IPS-NIHi7 (cell line): ENCODE measurements around the gene NGB.
"Not testable (repeated sequence)": the region's sequence is repeated elsewhere in the genome, so short reads cannot be mapped to it uniquely, and the experiment has no call there.

ENCODE experiments used
- DNase-seq: peaks from one replicate; pipeline ENCODE4 v3.0.0; 2012; ENCODE audit warnings: mixed read lengths; ENCODE audit errors: extremely low spot score

NGB gene

DNA sequence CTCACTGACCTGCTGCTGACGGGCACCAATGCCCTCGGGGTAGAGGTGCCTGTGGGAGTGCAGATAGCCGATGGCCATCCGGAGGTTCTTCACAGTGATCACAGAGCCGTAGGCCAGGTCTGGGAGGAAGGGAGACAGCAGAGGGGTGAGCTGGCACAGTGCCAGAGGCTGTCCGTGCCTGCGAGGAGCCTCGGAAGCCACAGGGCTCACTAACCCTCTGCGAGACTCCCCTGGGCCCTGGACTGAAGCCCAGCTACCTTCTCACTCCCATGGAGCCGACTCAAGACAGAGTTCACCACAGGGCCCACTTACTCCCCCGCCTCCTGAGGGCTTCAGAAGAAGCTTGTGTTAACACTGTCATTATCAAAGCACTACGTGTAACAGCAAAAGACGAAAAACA, 25.1 kb upstream of the NGB start:
- no peak for DNase-seq

DNA sequence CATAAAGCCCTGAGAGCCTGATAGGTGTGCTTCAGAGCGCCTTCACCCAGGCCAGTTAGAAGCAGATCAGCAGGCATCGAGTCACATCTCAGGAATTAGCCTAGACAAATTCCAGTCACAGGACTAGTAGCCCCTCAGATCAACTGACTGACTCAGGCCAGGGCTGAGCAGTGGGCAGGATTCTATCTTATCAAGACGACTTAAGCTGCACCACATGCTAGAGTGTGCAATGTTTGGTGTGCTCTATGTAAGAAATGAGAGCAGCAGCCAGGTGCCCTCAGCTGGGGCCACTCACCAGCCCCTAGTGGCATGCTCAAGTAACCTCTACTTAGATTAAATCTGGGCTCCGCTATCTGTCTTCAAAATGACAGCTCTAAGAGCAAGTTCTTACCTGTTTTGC, 19.7 kb upstream of the NGB start:
- peak; percentile 39 for DNase-seq

GRCh38 chr14:77286576-77286975, 15.6 kb upstream of the NGB start:
- no peak for DNase-seq

GRCh38 chr14:77284466-77284865, 13.5 kb upstream of the NGB start:
- DNase-seq, result no peak

- DNase-seq, result no peak
Measured at GRCh38 chr14:77284066-77284465, 13.1 kb upstream of the NGB start.

DNA sequence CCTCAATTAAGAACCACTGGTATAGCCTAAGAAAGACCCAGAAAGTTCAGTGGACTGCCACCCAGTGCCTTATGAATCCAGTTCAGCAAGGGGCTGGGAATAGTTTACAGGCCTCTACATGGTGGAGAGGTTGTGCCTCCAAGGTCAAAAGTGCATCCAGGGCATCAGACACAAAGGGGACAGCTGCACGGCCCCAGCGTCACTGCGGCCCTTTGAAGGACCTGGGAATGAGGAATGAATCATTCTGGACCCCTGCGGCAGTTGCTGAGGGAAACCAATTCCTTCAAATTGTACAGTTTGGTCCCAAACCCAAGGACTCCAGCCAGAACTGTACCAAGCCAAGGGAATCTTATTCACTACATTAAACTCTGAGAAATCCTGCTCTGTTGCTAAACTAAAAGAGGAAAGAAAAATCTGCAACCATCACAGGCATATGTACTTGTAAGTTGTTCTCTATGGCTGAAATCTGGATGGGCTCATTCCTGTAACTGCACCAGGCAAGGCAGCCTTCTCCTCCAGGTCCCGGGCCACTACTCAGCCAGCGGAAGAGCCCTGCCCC, 10.9 kb upstream of the NGB start:
- DNase-seq, result no peak

- DNase-seq, result not testable (repeated sequence)
Measured at GRCh38 chr14:77280921-77281320, 9.9 kb upstream of the NGB start.

GRCh38 chr14:77279719-77280118, 8.7 kb upstream of the NGB start:
- DNase-seq, result no peak

DNA sequence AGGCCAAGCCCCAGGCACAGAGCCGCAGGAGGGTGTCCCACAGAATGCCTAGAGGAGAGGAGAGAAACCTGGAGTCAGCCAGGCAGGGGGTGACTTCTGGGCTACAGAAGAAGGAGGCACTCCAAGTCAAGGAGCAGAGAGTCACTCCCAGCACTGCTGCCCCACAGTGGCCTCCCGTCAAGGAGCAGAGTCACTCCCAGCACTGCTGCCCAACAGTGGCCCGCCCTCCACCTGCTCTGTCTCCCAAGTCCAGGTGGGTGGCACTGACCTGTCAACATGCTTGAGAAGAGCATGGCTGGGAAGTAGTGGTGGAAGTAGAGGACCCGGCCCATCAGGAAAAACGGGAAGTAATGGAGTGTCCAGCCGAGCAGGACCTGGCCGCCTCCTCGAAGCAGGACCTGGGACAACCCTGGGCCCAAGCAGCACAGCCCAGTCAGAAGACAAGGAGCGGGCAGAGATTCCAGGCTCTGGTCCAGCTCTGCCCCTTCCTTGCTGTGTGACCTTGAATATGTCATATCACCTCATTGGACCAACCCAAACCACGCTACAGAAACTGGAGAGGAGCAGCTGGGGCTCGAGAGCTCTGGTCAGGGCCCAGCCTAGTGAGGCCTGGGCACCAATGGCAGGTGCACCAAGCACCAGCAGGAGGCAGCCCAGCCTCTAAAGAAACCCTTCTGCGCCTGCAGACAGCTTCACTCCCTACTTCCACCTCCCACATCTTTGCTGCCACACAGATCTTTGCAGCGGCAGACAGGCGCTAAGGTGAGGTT, 7.6 kb upstream of the NGB start:
- DNase-seq, result peak; percentile 51

DNA sequence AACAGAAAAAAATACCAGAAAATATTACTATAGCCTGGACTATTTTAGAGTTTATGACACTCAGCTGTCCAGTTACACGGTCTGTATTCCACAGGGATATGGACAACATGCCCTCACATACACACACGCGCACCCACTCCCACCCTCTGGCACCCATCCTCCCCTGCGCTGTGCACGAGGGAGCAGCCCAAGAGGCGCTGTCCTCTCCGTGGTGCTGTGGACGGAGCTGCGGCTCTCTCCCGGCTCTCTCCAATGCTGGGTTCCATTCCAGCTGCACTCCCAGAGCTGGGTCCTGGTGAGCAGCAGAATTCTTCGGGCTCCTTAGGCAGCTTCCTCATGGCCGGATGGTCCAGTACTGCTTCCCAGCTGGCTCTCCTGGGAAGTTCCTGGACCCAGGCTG, 6.0 kb upstream of the NGB start:
- no peak for DNase-seq

GRCh38 chr14:77276295-77276935, 5.4 kb upstream of the NGB start:
- DNase-seq, result no peak

DNA sequence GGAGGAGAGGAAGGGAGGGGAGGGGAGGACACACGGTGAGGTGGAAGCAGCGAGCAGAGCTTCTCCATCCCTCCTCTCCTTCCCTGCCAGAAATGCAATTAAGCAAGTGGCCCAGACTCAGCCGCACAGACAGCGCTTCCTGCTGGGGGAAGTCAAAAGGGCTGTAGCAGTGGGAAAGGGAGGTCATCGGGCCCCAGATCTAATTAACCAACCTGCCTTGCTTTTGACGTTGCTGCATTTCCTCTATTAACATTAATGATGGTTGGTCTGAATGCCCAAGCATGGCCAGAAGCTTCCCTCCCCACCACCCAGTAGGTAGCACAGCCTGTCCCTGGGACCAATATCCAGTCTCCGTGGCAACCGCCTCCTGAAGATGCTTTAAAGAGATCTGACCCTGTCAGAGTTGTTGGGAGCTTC, 4.6 kb upstream of the NGB start:
- peak; percentile 61 for DNase-seq

DNA sequence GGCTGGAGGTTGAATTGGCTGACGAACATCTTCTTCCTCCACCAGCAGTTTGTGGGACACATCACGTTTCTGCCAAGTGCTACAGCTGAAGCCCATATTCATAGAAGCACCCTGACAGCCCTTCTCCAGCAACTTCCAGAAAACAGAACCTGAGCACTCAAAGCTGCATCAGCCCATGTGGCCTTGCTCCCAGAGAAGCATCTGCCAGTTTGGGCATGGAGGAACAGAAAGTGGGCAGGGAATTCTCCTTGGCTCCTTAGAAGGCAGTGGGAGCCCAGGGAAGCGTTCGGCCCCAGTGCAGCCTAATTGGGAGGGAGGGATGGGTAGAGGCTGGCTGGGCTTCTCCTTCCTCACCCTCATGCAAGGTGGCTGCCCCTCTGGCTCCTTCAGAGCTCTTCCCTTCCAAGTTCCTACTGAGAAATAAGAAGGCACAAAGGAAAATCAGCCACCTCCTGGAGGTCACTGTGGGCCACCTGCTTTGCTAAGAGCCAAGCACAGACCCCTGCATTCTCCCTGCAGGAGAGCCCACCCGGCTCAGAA, 4.1 kb upstream of the NGB start:
- no peak for DNase-seq

- no peak for DNase-seq
Measured at GRCh38 chr14:77273796-77274195, 2.8 kb upstream of the NGB start.

GRCh38 chr14:77272261-77272660, 1.3 kb upstream of the NGB start:
- DNase-seq, result no peak

- DNase-seq, result peak; percentile 48
Measured at GRCh38 chr14:77270361-77271112, 469 bp downstream of the NGB start.

DNA sequence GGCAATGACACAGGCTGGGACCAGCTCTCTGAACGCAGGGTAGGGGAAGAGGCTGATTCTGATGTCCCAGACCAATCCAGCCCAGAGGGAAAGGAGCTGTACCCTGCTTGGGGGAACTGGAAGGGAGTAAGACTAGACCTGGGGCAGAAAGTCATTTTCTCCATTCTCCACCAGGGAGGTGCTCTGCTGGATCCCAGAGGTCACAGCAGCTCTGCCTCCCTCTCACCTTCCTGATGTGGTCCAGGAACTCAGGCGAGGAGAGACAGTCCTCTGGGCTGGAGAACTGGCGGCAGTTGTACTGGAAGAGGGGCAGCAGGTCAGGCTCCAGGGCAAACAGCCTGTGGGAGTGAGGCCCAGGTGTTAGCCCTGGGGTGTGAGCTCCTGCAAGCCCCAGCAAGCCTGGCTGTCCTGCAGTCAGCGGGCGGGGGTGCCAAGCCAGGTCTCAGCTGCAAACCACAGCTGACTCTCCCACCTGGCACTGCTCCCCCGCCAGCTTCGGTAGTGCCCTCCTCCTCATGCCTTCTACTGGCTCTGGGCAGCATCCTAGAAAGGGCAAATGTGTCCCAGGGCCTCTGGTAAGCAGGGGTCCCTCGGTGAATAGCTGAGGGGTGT, 1.9 kb downstream of the NGB start:
- no peak for DNase-seq

GRCh38 chr14:77267937-77268699, 2.9 kb downstream of the NGB start:
- DNase-seq, result no peak

GRCh38 chr14:77266336-77266735, 4.7 kb downstream of the NGB start:
- DNase-seq, result no peak

DNA sequence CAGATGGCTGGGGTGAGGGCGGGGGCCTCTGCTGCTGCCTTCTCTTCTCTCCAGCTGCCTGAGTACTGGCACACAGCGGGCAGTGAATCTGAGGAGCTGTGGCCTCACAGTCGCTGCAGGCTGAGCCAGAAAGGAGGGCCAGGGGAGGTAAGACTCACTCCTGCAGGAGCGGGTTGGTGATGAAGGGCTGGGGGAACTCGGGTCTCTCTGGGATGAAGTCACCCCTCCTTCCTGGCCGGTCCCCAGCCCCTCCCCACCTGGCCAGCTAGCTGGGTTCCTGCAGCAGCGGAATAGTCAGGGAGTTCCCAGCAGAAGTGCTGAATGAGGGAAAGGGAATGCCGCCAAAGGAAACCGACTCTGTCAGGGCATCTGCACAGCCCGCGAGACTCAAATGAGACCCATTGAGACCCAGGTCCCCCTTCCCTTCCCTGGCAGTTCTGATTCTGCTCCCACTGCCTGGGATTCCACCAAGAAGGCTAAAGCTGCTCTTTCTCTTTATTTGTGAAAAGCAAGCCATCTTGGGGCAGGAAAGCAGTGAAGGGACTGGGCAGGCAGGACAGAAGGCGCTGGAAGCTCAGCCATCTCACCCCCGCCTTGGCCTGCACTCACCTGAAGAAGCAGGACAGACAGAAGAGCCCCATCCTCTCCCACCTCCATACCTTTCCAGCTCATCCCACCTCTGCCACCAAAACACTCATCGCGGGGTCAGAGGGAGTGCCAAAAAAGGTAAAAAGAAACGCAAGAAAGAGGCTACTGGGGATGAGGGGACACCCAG, 5.3 kb downstream of the NGB start:
- no peak for DNase-seq
